ENCODE data around the gene CATSPERE.

Gene CATSPERE

DNA sequence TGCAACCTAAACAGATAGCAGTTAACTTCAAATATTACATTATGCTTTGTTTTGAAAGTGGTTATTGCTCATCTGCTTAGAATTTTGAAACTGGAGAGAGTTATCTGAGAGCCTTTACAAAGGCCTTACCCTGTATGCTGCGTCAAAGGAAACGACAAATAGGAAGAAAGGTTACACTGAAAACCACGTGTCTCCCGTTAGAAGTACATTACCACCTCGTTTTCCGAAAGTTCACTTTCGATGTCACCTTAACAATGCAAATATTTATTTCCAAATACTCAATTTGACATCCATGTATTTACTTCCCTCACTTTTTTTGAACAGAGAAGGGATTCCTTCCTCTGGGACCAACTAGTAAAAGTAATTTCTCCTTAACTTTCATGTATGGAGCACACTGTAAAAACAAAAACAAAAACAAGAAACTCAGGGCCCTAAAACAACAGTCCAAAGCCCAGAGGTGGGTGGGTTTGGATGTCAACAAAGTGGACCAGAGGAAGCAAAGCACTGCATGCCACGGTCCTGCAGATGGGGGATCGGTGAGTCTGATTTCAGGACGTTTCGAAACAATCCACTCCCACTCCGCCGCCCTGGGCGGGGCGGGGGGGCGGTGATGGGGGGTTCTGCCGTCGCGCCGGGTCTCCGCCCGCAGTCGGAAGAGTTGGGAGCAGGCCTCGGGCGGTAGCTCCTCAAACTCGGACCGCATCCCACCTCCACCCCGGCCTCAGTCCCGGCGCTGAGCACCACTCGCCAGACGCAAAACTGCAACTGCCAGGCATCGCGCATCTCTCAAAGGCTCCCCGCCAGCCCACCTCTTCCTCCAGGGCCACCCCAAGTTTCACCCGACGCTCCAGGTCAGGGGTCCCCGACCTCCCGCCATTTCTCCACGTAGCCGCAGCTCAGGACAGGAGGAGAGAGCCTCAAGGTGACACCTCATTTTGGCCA lies 10.2 kb upstream of the CATSPERE start (continued):
- TF ChIP-seq CSRNP3 (CRISPR knock-in tag; IDR thresholded peaks at IDR 0.05) (no peak), RARB (CRISPR knock-in tag; IDR thresholded peaks at IDR 0.05) (no peak), OSR1 (CRISPR knock-in tag; IDR thresholded peaks at IDR 0.05) (no peak), ZNF8 (CRISPR knock-in tag; IDR thresholded peaks at IDR 0.05) (no peak), TCF4 (CRISPR knock-in tag; IDR thresholded peaks at IDR 0.05; ENCODE audit: borderline replicate concordance) (no peak), ISL1 (CRISPR knock-in tag; IDR thresholded peaks at IDR 0.05) (no peak), ZNF565 (CRISPR knock-in tag; conservative IDR thresholded peaks at IDR 0.05; ENCODE audit: low read depth) (no peak), ZNF70 (CRISPR knock-in tag; IDR thresholded peaks at IDR 0.05) (no peak), TOX (CRISPR knock-in tag; IDR thresholded peaks at IDR 0.05; ENCODE audit: borderline replicate concordance) (no peak)

GRCh38 chr1:244451539-244451950 lies 9.5 kb upstream of the CATSPERE start, which contains the start of gene ADSS2:
Gene ADSS2 (minus strand): TSS chr1:244451909. CDS start chr1:244451817, 92 bp downstream.
- no peak for TF ChIP-seq ZNF8 (CRISPR knock-in tag; IDR thresholded peaks at IDR 0.05)
- no peak for ATAC-seq

GRCh38 chr1:244451951-244452795 lies 8.9 kb upstream of the CATSPERE start:
- ATAC-seq: peak; percentile 97
- TF ChIP-seq ZC3H10 (CRISPR knock-in tag; IDR thresholded peaks at IDR 0.05): no peak
- 0 out of 2 replicates have a peak, but pooled peaks have one; percentile 20 for TF ChIP-seq TOX (CRISPR knock-in tag; IDR thresholded peaks at IDR 0.05; ENCODE audit: borderline replicate concordance)

- no peak for TF ChIP-seq CSRNP3 (CRISPR knock-in tag; IDR thresholded peaks at IDR 0.05)
- no peak for TF ChIP-seq ISL1 (CRISPR knock-in tag; IDR thresholded peaks at IDR 0.05)
- no peak for TF ChIP-seq ZC3H10 (CRISPR knock-in tag; IDR thresholded peaks at IDR 0.05)
- no peak for TF ChIP-seq RARB (CRISPR knock-in tag; IDR thresholded peaks at IDR 0.05)
- TF ChIP-seq ESRRG (CRISPR knock-in tag; IDR thresholded peaks at IDR 0.05): no peak
- TF ChIP-seq BACH2 (CRISPR knock-in tag; IDR thresholded peaks at IDR 0.05; ENCODE audit: borderline replicate concordance): no peak
- no peak for TF ChIP-seq ZFP30 (CRISPR knock-in tag; IDR thresholded peaks at IDR 0.05)
- TF ChIP-seq TSHZ2 (CRISPR knock-in tag; IDR thresholded peaks at IDR 0.05): no peak
- TF ChIP-seq GLIS3 (CRISPR knock-in tag; IDR thresholded peaks at IDR 0.05): no peak
- no peak for TF ChIP-seq ZNF565 (CRISPR knock-in tag; conservative IDR thresholded peaks at IDR 0.05; ENCODE audit: low read depth)
- TF ChIP-seq ZFP3 (CRISPR knock-in tag; IDR thresholded peaks at IDR 0.05): no peak
- no peak for TF ChIP-seq PATZ1 (CRISPR knock-in tag; IDR thresholded peaks at IDR 0.05; ENCODE audit: borderline replicate concordance)
- TF ChIP-seq ZNF8 (CRISPR knock-in tag; IDR thresholded peaks at IDR 0.05): no peak
- no peak for TF ChIP-seq POU6F1 (CRISPR knock-in tag; IDR thresholded peaks at IDR 0.05; ENCODE audit: borderline replicate concordance, low read depth)
- no peak for TF ChIP-seq ARNTL (CRISPR knock-in tag; IDR thresholded peaks at IDR 0.05; ENCODE audit: borderline replicate concordance, low read depth)
- TF ChIP-seq SNAI2 (CRISPR knock-in tag; IDR thresholded peaks at IDR 0.05): no peak
- TF ChIP-seq PPARA (CRISPR knock-in tag; IDR thresholded peaks at IDR 0.05; ENCODE audit: borderline replicate concordance): no peak
- TF ChIP-seq, protein P1, sequence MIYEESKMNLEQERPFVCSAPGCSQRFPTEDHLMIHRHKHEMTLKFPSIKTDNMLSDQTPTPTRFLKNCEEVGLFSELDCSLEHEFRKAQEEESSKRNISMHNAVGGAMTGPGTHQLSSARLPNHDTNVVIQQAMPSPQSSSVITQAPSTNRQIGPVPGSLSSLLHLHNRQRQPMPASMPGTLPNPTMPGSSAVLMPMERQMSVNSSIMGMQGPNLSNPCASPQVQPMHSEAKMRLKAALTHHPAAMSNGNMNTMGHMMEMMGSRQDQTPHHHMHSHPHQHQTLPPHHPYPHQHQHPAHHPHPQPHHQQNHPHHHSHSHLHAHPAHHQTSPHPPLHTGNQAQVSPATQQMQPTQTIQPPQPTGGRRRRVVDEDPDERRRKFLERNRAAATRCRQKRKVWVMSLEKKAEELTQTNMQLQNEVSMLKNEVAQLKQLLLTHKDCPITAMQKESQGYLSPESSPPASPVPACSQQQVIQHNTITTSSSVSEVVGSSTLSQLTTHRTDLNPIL (CRISPR knock-in tag; IDR thresholded peaks at IDR 0.05; ENCODE audit: low read depth): no peak
Observed at GRCh38 chr1:244454412-244454811, 6.7 kb upstream of the CATSPERE start.

More at GRCh38 chr1:244454412-244454811, 6.7 kb upstream of the CATSPERE start:
- ATAC-seq: no peak

Data from SK-N-SH treated with all-trans-retinoic acid at 6 μM for 48 hours (cell line).